SH-SY5Y (cell line): ENCODE results near the gene PRTG.

ENCODE experiments used
- GATA2 ChIP-seq: IDR thresholded peaks from 2 replicates; pipeline ENCODE4 v1.6.1; 2011; ENCODE audit warnings: mild to moderate bottlenecking, low read depth, low read length
- GATA3 ChIP-seq: IDR thresholded peaks from 2 replicates; pipeline ENCODE4 v1.6.1; 2011; ENCODE audit warnings: low read depth, mild to moderate bottlenecking, low read length, moderate library complexity

- TF ChIP-seq GATA2 (no peak), GATA3 (no peak)
Measured at GRCh38 chr15:55599439-55599838, 143.5 kb downstream of the PRTG start.
